ENCODE measurements around the gene PLXNA1.

PLXNA1 gene

GRCh38 chr3:126987129-126987528 lies 4.2 kb downstream of the PLXNA1 start:
- no peak for DNase-seq

- no peak for DNase-seq
These were observed 4.7 kb downstream of the PLXNA1 start for GRCh38 chr3:126987596-126987995.

- DNase-seq = no peak
These were observed 5.6 kb downstream of the PLXNA1 start for GRCh38 chr3:126988451-126989021.

GRCh38 chr3:126989316-126990023 lies 6.6 kb downstream of the PLXNA1 start:
- DNase-seq = no peak

- DNase-seq = no peak
These were observed 7.2 kb downstream of the PLXNA1 start for GRCh38 chr3:126990024-126990700.

GRCh38 chr3:126990890-126991289 lies 8.0 kb downstream of the PLXNA1 start:
- DNase-seq = no peak

GRCh38 chr3:126991366-126992200 lies 8.7 kb downstream of the PLXNA1 start:
- DNase-seq = no peak

GRCh38 chr3:126992216-126992615 lies 9.3 kb downstream of the PLXNA1 start:
- no peak for DNase-seq

GRCh38 chr3:126992776-126993175 lies 9.9 kb downstream of the PLXNA1 start:
- no peak for DNase-seq

GRCh38 chr3:126993436-126993835 lies 10.5 kb downstream of the PLXNA1 start:
- no peak for DNase-seq

GRCh38 chr3:126994661-126995245 lies 11.8 kb downstream of the PLXNA1 start:
- peak in 2 of 51 donors; percentile 13 to 14 for DNase-seq

GRCh38 chr3:126995254-126995780 lies 12.4 kb downstream of the PLXNA1 start:
- DNase-seq = no peak

GRCh38 chr3:126995926-126996512 lies 13.1 kb downstream of the PLXNA1 start:
- no peak for DNase-seq

- peak in 1 of 51 donors; percentile 40 for DNase-seq
These were observed 14.0 kb downstream of the PLXNA1 start for GRCh38 chr3:126996905-126997304.

- DNase-seq = no peak
These were observed 14.6 kb downstream of the PLXNA1 start for GRCh38 chr3:126997455-126998038.

GRCh38 chr3:126998320-126998719 lies 15.4 kb downstream of the PLXNA1 start:
- DNase-seq = no peak

GRCh38 chr3:126998728-126999127 lies 15.8 kb downstream of the PLXNA1 start:
- no peak for DNase-seq

GRCh38 chr3:126999383-126999782 lies 16.5 kb downstream of the PLXNA1 start:
- peak in 41 of 51 donors; percentile 13 to 86 (median 57) for DNase-seq

GRCh38 chr3:127000119-127000518 lies 17.2 kb downstream of the PLXNA1 start:
- DNase-seq = peak in 3 of 51 donors; percentile 6 to 18 (median 7)

- DNase-seq = no peak
These were observed 17.8 kb downstream of the PLXNA1 start for GRCh38 chr3:127000761-127001160.

Measured in hypothalamus (tissue), 51 donors.